HG03103 (cell line): ENCODE results near the gene CD247.

Experiments
- ATAC-seq: cut with Tn5 transposase; IDR thresholded peaks from one replicate; pipeline ENCODE4 v1.9.1; 2021; ENCODE audit warnings: low read depth; ENCODE audit not compliant: unreplicated experiment

The CD247 gene

GRCh38 chr1:167490765-167491164 lies 27.6 kb downstream of the CD247 start:
- ATAC-seq, result no peak

GRCh38 chr1:167489571-167490340 lies 28.6 kb downstream of the CD247 start:
- no peak for ATAC-seq

- no peak for ATAC-seq
These were observed 29.5 kb downstream of the CD247 start for GRCh38 chr1:167488786-167489185.

- no peak for ATAC-seq
These were observed 30.7 kb downstream of the CD247 start for GRCh38 chr1:167487614-167488013.

GRCh38 chr1:167486090-167486824 lies 32.1 kb downstream of the CD247 start:
- no peak for ATAC-seq

- no peak for ATAC-seq
These were observed 33.4 kb downstream of the CD247 start for GRCh38 chr1:167484726-167485502.

- ATAC-seq, result no peak
These were observed 34.5 kb downstream of the CD247 start for GRCh38 chr1:167483790-167484189.

GRCh38 chr1:167482184-167482583 lies 36.1 kb downstream of the CD247 start:
- no peak for ATAC-seq

GRCh38 chr1:167479331-167479979 lies 38.9 kb downstream of the CD247 start:
- no peak for ATAC-seq

GRCh38 chr1:167477986-167478385 lies 40.3 kb downstream of the CD247 start:
- ATAC-seq, result no peak

GRCh38 chr1:167476061-167476460 lies 42.3 kb downstream of the CD247 start:
- no peak for ATAC-seq

- ATAC-seq, result no peak
These were observed 44.1 kb downstream of the CD247 start for GRCh38 chr1:167474191-167474641.

GRCh38 chr1:167473761-167474160 lies 44.6 kb downstream of the CD247 start:
- ATAC-seq, result no peak

- no peak for ATAC-seq
These were observed 45.4 kb downstream of the CD247 start for GRCh38 chr1:167472752-167473521.

GRCh38 chr1:167471568-167471967 lies 46.8 kb downstream of the CD247 start:
- ATAC-seq, result no peak

- no peak for ATAC-seq
These were observed 48.9 kb downstream of the CD247 start for GRCh38 chr1:167469280-167469965.

- ATAC-seq, result no peak
These were observed 50.6 kb downstream of the CD247 start for GRCh38 chr1:167467752-167468151.

GRCh38 chr1:167467126-167467710 lies 51.1 kb downstream of the CD247 start:
- ATAC-seq, result no peak

GRCh38 chr1:167465743-167466142 lies 52.6 kb downstream of the CD247 start:
- ATAC-seq, result no peak
